GM20000 (cell line): ENCODE results near the gene GCKR.

ENCODE experiments used
- DNase-seq: peaks from one replicate; pipeline ENCODE4 v3.0.0; 2012; ENCODE audit warnings: low spot score
- CTCF ChIP-seq: IDR thresholded peaks from 2 replicates; pipeline ENCODE4 v1.5.1; 2012; ENCODE audit warnings: mild to moderate bottlenecking, control low read depth; ENCODE audit errors: extremely low read depth, missing control alignments

Gene GCKR

GRCh38 chr2:27496357-27497287 is at the start of gene GCKR:
Gene GCKR, plus strand, starts transcription at chr2:27496839. Its CDS starts 66 bp downstream, at chr2:27496905.
- TF ChIP-seq CTCF: no peak
- DNase-seq: no peak

GRCh38 chr2:27448381-27448780 is 48.3 kb upstream of the GCKR start:
- TF ChIP-seq CTCF: no peak
- no peak for DNase-seq

- no peak for TF ChIP-seq CTCF
- DNase-seq: no peak
These were observed 45.5 kb upstream of the GCKR start for GRCh38 chr2:27451095-27451494.

GRCh38 chr2:27453968-27454367 is 42.7 kb upstream of the GCKR start:
- DNase-seq: no peak
- no peak for TF ChIP-seq CTCF

GRCh38 chr2:27461118-27461517 is 35.5 kb upstream of the GCKR start:
- TF ChIP-seq CTCF: no peak
- no peak for DNase-seq

- DNase-seq: no peak
- TF ChIP-seq CTCF: no peak
These were observed 32.2 kb upstream of the GCKR start for GRCh38 chr2:27464443-27464842.

GRCh38 chr2:27471961-27472360 is 24.7 kb upstream of the GCKR start:
- TF ChIP-seq CTCF: no peak
- DNase-seq: no peak
